Osteoblast (primary cell): ENCODE measurements around the gene CRYGD. TPM values are rescaled to one million over a fixed set of nuclear protein-coding genes. Genes with fewer than 3 reads are reported as not detected.
A peak's percentile ranks its signal among the peaks of the same experiment; 100 is the strongest.

Experiments
- DNase-seq: peaks from one replicate; pipeline ENCODE4 v3.0.0; 2011; ENCODE audit warnings: low spot score, mixed read lengths; ENCODE audit not compliant: insufficient read length; ENCODE audit errors: missing footprints
- H2AFZ ChIP-seq: 2 replicates; pipeline ENCODE4 v1.6.0; 2011; ENCODE audit warnings: mild to moderate bottlenecking, low read length
- H3K27ac ChIP-seq: 2 replicates; pipeline ENCODE4 v1.5.1; 2011; ENCODE audit warnings: mild to moderate bottlenecking, low read depth, low read length, moderate library complexity
- H3K27me3 ChIP-seq: 2 replicates; pipeline ENCODE4 v1.6.0; 2012; ENCODE audit warnings: mild to moderate bottlenecking, control low read depth, inconsistent platforms, low read length, moderate library complexity; ENCODE audit not compliant: insufficient read depth
- H3K36me3 ChIP-seq: 2 replicates; pipeline ENCODE4 v1.5.1; 2011; ENCODE audit warnings: mild to moderate bottlenecking, low read length, control low read depth, moderate library complexity; ENCODE audit not compliant: insufficient read depth
- H3K4me1 ChIP-seq: 2 replicates; pipeline ENCODE4 v1.5.1; 2011; ENCODE audit warnings: mild to moderate bottlenecking, low read length, control low read depth, moderate library complexity; ENCODE audit not compliant: insufficient read depth
- H3K4me2 ChIP-seq: 2 replicates; pipeline ENCODE4 v1.6.0; 2011; ENCODE audit warnings: mild to moderate bottlenecking, low read length; ENCODE audit not compliant: insufficient read depth
- H3K4me3 ChIP-seq: fragments of 200-600 bp; sonication (generic); 3 replicates; pipeline ENCODE4 v1.5.1; 2012; ENCODE audit warnings: mild to moderate bottlenecking, low read length, inconsistent platforms; ENCODE audit not compliant: insufficient read depth
- H3K79me2 ChIP-seq: 2 replicates; pipeline ENCODE4 v1.6.0; 2012; ENCODE audit warnings: mild to moderate bottlenecking, low read length, control low read depth, inconsistent platforms; ENCODE audit not compliant: insufficient read depth
- H3K9me3 ChIP-seq: 2 replicates; pipeline ENCODE4 v1.5.1; 2011; ENCODE audit warnings: low read depth, low read length, control low read depth
- H4K20me1 ChIP-seq: 2 replicates; pipeline ENCODE4 v1.6.0; 2012; ENCODE audit warnings: mild to moderate bottlenecking, low read length, control low read depth; ENCODE audit not compliant: insufficient read depth
- total RNA-seq: library from RNA; depleted of rRNA; stranded (reverse); fragments of >200 nt; gene quantifications from 2 replicates; pipeline ENCODE4 v1.2.3, GENCODE V29; 2012
- TF ChIP-seq, protein P1 (sequence below): IDR thresholded peaks from 2 replicates; pipeline ENCODE4 v1.5.1; 2011; ENCODE audit warnings: mild to moderate bottlenecking, low read depth, low read length, moderate library complexity; ENCODE audit errors: extremely low read depth

Gene CRYGD
- total RNA-seq, 1 donor, result not detected

GRCh38 chr2:208074610-208075356 is 49.5 kb downstream of the CRYGD start:
- Histone ChIP-seq H4K20me1 (no peaks in the 10 kb centered on the region), H3K4me3 (no peak overlapping the region), H3K4me1 (no peaks in the 10 kb centered on the region), H3K4me2 (no peak overlapping the region), H3K27me3 (peaks cover 13% of the 10 kb centered on the region), H3K27ac (no peak overlapping the region), H2AFZ (no peak overlapping the region), H3K9me3 (no peaks in the 10 kb centered on the region), H3K79me2 (no peaks in the 10 kb centered on the region), H3K36me3 (no peaks in the 10 kb centered on the region)
- TF ChIP-seq, protein P1, sequence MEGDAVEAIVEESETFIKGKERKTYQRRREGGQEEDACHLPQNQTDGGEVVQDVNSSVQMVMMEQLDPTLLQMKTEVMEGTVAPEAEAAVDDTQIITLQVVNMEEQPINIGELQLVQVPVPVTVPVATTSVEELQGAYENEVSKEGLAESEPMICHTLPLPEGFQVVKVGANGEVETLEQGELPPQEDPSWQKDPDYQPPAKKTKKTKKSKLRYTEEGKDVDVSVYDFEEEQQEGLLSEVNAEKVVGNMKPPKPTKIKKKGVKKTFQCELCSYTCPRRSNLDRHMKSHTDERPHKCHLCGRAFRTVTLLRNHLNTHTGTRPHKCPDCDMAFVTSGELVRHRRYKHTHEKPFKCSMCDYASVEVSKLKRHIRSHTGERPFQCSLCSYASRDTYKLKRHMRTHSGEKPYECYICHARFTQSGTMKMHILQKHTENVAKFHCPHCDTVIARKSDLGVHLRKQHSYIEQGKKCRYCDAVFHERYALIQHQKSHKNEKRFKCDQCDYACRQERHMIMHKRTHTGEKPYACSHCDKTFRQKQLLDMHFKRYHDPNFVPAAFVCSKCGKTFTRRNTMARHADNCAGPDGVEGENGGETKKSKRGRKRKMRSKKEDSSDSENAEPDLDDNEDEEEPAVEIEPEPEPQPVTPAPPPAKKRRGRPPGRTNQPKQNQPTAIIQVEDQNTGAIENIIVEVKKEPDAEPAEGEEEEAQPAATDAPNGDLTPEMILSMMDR, result no peak
- DNase-seq, result no peak

DNA sequence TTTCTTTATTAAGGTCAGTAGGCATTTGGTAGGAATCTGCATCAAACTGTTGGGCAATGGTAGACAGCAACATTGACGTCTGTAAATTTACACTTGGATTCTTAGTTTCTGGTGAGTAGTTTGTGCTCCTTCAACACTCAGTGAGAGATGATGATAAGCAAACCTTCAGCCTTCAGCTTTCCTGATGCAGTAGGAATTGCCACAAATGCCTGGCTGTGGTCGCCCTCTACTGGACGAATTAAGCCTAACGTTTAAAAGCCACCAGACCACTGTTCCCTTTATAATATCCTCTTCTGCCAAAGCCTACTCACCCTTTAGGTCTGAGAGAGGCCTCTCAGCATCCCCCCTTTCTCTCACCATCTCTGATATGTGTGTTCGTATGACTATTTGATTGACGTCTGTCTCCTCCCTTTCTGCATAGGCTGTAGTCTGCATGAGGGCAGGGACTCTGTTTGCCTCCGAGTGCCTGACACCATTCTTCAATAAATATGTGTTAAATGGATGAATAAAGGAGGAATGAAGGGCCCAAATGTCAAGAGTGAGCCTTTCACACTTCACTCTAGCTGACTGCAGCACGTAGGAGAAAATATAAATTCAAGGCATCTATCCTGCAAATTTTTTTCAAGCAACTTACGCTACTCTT is 52.0 kb downstream of the CRYGD start:
- Histone ChIP-seq H3K4me2 (no peak overlapping the region), H3K79me2 (no peaks in the 10 kb centered on the region), H3K4me1 (no peaks in the 10 kb centered on the region), H3K27ac (no peak overlapping the region), H3K4me3 (no peak overlapping the region), H3K36me3 (no peaks in the 10 kb centered on the region), H3K27me3 (peaks cover 9% of the 10 kb centered on the region), H3K9me3 (no peaks in the 10 kb centered on the region), H2AFZ (no peak overlapping the region), H4K20me1 (no peaks in the 10 kb centered on the region)
- TF ChIP-seq, protein P1, result peak; percentile 90
- peak; percentile 87 for DNase-seq

Other genes with a start within 250 kb of the CRYGD start
- 23.3 and 23.5 TPM in 2 replicates for gene PLEKHM3, start 99.0 kb downstream of the CRYGD start, total RNA-seq
- gene CRYGC, start 5.3 kb upstream of the CRYGD start, total RNA-seq, result not detected in 2 replicates
- not detected in 2 replicates for gene CRYGB, start 21.6 kb upstream of the CRYGD start, total RNA-seq
- not detected in 2 replicates for gene CRYGA, start 39.1 kb upstream of the CRYGD start, total RNA-seq
- gene C2orf80, start 65.5 kb upstream of the CRYGD start, total RNA-seq, result not detected in 2 replicates
- 181 and 226 TPM in 2 replicates for gene IDH1, start 130.5 kb upstream of the CRYGD start, total RNA-seq
- gene PIKFYVE, start 141.7 kb upstream of the CRYGD start, total RNA-seq, result 52.7 and 57.9 TPM in 2 replicates